Hepatocyte (in vitro differentiated cells): ENCODE data around the gene FANCB. TPM values are rescaled to one million over a fixed set of nuclear protein-coding genes. Genes with fewer than 3 reads are reported as not detected.

Experiments
- DNase-seq: peaks from one replicate; pipeline ENCODE4 v3.0.0-alpha.2; 2016; ENCODE audit warnings: low spot score
- H2AFZ ChIP-seq: fragments of 200-600 bp; sonication (generic); 2 replicates; pipeline ENCODE4 v1.6.0; 2016; ENCODE audit warnings: antibody characterized with exemption, mild to moderate bottlenecking
- H3K27ac ChIP-seq: fragments of 200-600 bp; sonication (generic); 2 replicates; pipeline ENCODE4 v1.5.1; 2016; ENCODE audit warnings: mild to moderate bottlenecking
- H3K27me3 ChIP-seq: fragments of 200-600 bp; sonication (generic); 2 replicates; pipeline ENCODE4 v1.6.1; 2016
- H3K36me3 ChIP-seq: fragments of 200-600 bp; sonication (generic); replicated peaks from 2 replicates; pipeline ENCODE4 v1.5.1; 2016; ENCODE audit warnings: low read depth; ENCODE audit not compliant: insufficient read depth
- H3K4me1 ChIP-seq: fragments of 200-600 bp; sonication (generic); 2 replicates; pipeline ENCODE4 v1.5.1; 2016; ENCODE audit warnings: mild to moderate bottlenecking, moderate library complexity; ENCODE audit not compliant: insufficient read depth
- H3K4me2 ChIP-seq: fragments of 200-600 bp; sonication (generic); 2 replicates; pipeline ENCODE4 v1.6.0; 2016
- H3K4me3 ChIP-seq: fragments of 200-600 bp; sonication (generic); 2 replicates; pipeline ENCODE4 v1.5.1; 2016; ENCODE audit warnings: mild to moderate bottlenecking
- H3K79me2 ChIP-seq: fragments of 200-600 bp; sonication (generic); 2 replicates; pipeline ENCODE4 v1.6.0; 2017; ENCODE audit warnings: mild to moderate bottlenecking
- H3K9me2 ChIP-seq: fragments of 200-600 bp; sonication (generic); replicated peaks from 2 replicates; pipeline ENCODE4 v1.6.0; 2017; ENCODE audit warnings: mild to moderate bottlenecking; ENCODE audit not compliant: insufficient read depth
- H3K9me3 ChIP-seq: fragments of 200-600 bp; sonication (generic); 2 replicates; pipeline ENCODE4 v1.5.1; 2016; ENCODE audit warnings: low read depth, mild to moderate bottlenecking
- H4K20me1 ChIP-seq: fragments of 200-600 bp; sonication (generic); 2 replicates; pipeline ENCODE4 v1.6.0; 2016; ENCODE audit warnings: mild to moderate bottlenecking; ENCODE audit not compliant: insufficient read depth, poor library complexity, severe bottlenecking
- EZH2 ChIP-seq: fragments of 200-600 bp; sonication (generic); IDR thresholded peaks from 2 replicates; pipeline ENCODE4 v1.6.1; 2016; ENCODE audit warnings: antibody characterized with exemption, mild to moderate bottlenecking, borderline replicate concordance
- EZH2phosphoT487 ChIP-seq: fragments of 200-600 bp; sonication (generic); IDR thresholded peaks from one replicate; pipeline ENCODE4 v1.6.1; 2018; ENCODE audit warnings: antibody characterized with exemption, mild to moderate bottlenecking, low read depth, moderate library complexity; ENCODE audit not compliant: unreplicated experiment, severe bottlenecking
- WGBS: methylation state at CpG from one replicate; pipeline ENCODE4 v1.1.6; 2016; ENCODE audit warnings: low lambda C conversion rate; ENCODE audit errors: missing lambda C conversion rate; 5-methylcytosine and 5-hydroxymethylcytosine counted together
- polyA plus RNA-seq: library from polyadenylated mRNA; unstranded; fragments of >200 nt; fragmentation: Nextera tagmentation; extraction: Ambion mirVana; gene quantifications from 2 replicates; pipeline ENCODE4 v1.2.1, GENCODE V29; 2016
- total RNA-seq: library from RNA; depleted of rRNA; stranded (reverse); fragments of >200 nt; gene quantifications from 2 replicates; pipeline ENCODE4 v1.2.3, GENCODE V29; 2014
- TF ChIP-seq, protein P1 (sequence below): fragments of 200-600 bp; sonication (generic); IDR thresholded peaks from 2 replicates; pipeline ENCODE4 v1.5.1; 2016; ENCODE audit warnings: antibody characterized with exemption, mild to moderate bottlenecking; ENCODE audit not compliant: poor library complexity

The FANCB gene
- total and polyA plus RNA-seq, 2 experiments from 2014 or later: 0.89 to 1.9 TPM

GRCh38 chrX:14883826-14884225, 11.0 kb upstream of the FANCB start:
- no peak for DNase-seq
- no peak overlapping the region for H3K4me3 ChIP-seq
- no peaks in the 10 kb centered on the region for H4K20me1 ChIP-seq
- H3K9me2 ChIP-seq: no peaks in the 10 kb centered on the region
- no peak overlapping the region for H2AFZ ChIP-seq
- H3K36me3 ChIP-seq: no peaks in the 10 kb centered on the region
- peaks cover 4% of the 10 kb centered on the region for H3K79me2 ChIP-seq
- H3K4me2 ChIP-seq: no peak overlapping the region
- no peaks in the 10 kb centered on the region for H3K27me3 ChIP-seq
- no peak overlapping the region for H3K27ac ChIP-seq
- peaks cover 3% of the 10 kb centered on the region for H3K9me3 ChIP-seq
- H3K4me1 ChIP-seq: no peaks in the 10 kb centered on the region
- no peak for TF ChIP-seq EZH2phosphoT487

DNA sequence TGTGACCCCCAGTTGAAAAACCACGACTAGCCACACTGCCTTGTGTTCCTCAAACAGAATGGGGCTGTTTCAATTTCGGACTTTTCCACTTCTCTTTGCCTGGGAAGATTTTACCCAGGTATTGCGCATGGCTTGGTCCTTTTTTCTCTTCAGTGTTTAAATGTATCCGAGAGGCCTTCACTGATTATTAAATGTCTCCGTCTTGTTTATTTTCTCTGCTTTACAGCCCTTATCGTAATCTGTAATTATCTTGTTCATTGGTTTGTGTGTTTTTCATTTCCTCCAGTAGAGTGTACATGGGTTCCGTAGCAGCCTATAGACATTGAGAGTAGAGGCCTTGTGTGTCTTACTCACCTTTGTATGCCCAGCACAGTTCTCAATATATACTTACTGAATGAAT, 2.8 kb upstream of the FANCB start:
- Histone ChIP-seq H3K27ac (no peak overlapping the region), H3K9me3 (no peaks in the 10 kb centered on the region), H4K20me1 (no peaks in the 10 kb centered on the region), H3K79me2 (peaks cover 35% of the 10 kb centered on the region), H2AFZ (no peak overlapping the region), H3K9me2 (no peaks in the 10 kb centered on the region), H3K4me2 (no peak overlapping the region), H3K36me3 (no peaks in the 10 kb centered on the region), H3K27me3 (no peaks in the 10 kb centered on the region), H3K4me3 (no peak overlapping the region), H3K4me1 (no peaks in the 10 kb centered on the region)
- TF ChIP-seq, protein P1, sequence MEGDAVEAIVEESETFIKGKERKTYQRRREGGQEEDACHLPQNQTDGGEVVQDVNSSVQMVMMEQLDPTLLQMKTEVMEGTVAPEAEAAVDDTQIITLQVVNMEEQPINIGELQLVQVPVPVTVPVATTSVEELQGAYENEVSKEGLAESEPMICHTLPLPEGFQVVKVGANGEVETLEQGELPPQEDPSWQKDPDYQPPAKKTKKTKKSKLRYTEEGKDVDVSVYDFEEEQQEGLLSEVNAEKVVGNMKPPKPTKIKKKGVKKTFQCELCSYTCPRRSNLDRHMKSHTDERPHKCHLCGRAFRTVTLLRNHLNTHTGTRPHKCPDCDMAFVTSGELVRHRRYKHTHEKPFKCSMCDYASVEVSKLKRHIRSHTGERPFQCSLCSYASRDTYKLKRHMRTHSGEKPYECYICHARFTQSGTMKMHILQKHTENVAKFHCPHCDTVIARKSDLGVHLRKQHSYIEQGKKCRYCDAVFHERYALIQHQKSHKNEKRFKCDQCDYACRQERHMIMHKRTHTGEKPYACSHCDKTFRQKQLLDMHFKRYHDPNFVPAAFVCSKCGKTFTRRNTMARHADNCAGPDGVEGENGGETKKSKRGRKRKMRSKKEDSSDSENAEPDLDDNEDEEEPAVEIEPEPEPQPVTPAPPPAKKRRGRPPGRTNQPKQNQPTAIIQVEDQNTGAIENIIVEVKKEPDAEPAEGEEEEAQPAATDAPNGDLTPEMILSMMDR: no peak
- TF ChIP-seq EZH2 (no peak), EZH2phosphoT487 (no peak)
- 77% methylated on average over 7 of the region's 7 CpGs for WGBS
- DNase-seq: no peak

GRCh38 chrX:14873676-14874049, 794 bp upstream of the FANCB start:
- Histone ChIP-seq H3K4me2 (peak overlapping the region; percentile 80), H3K27me3 (no peaks in the 10 kb centered on the region), H4K20me1 (no peaks in the 10 kb centered on the region), H3K4me3 (peak overlapping the region; percentile 44), H2AFZ (peak overlapping the region; percentile 59), H3K4me1 (no peaks in the 10 kb centered on the region), H3K79me2 (peaks cover 29% of the 10 kb centered on the region), H3K36me3 (no peaks in the 10 kb centered on the region), H3K27ac (peak overlapping the region; percentile 87), H3K9me3 (no peaks in the 10 kb centered on the region), H3K9me2 (no peaks in the 10 kb centered on the region)
- DNase-seq: peak; percentile 8
- WGBS: 30% methylated on average over 8 of the region's 8 CpGs
- TF ChIP-seq EZH2 (no peak), EZH2phosphoT487 (no peak)
- TF ChIP-seq, protein P1: no peak

- H3K36me3 ChIP-seq: no peaks in the 10 kb centered on the region
- H3K27ac ChIP-seq: no peak overlapping the region
- H3K9me3 ChIP-seq: peaks cover 2% of the 10 kb centered on the region
- H3K79me2 ChIP-seq: peaks cover 23% of the 10 kb centered on the region
- no peaks in the 10 kb centered on the region for H4K20me1 ChIP-seq
- H3K9me2 ChIP-seq: no peaks in the 10 kb centered on the region
- no peaks in the 10 kb centered on the region for H3K4me1 ChIP-seq
- H3K4me2 ChIP-seq: peak overlapping the region; percentile 72
- peak overlapping the region; percentile 15 for H2AFZ ChIP-seq
- TF ChIP-seq, protein P1: no peak
- TF ChIP-seq EZH2phosphoT487: no peak
- no peak for TF ChIP-seq EZH2
- DNase-seq: no peak
- no peaks in the 10 kb centered on the region for H3K27me3 ChIP-seq
- 50% methylated on average over 7 of the region's 7 CpGs for WGBS
- no peak overlapping the region for H3K4me3 ChIP-seq
These were observed 514 bp downstream of the FANCB start for GRCh38 chrX:14872355-14872754.
